ENCODE data around the gene GRIN1.

GRIN1 gene

DNA sequence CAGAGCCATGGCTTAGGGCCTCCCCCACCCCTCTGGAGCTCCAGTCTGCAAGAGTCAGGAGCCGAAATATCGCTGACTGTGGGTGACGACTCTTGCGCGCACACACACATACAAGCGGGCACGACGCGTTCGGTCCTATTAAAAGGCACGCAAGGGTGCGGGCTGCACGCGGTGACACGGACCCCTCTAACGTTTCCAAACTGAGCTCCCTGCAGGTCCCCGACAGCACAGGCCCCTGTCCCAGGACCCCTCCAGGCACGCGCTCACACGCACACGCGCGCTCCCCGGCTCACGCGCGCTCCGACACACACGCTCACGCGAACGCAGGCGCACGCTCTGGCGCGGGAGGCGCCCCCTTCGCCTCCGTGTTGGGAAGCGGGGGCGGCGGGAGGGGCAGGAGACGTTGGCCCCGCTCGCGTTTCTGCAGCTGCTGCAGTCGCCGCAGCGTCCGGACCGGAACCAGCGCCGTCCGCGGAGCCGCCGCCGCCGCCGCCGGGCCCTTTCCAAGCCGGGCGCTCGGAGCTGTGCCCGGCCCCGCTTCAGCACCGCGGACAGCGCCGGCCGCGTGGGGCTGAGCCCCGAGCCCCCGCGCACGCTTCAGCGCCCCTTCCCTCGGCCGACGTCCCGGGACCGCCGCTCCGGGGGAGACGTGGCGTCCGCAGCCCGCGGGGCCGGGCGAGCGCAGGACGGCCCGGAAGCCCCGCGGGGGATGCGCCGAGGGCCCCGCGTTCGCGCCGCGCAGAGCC is at the start of gene GRIN1:
Gene GRIN1, plus strand, starts transcription at position 433 of the 746 bp plus-strand sequence. CDS start 333 bp downstream, outside the sequence.
- DNase-seq (ENCODE audit: low read depth), result no peak

GRCh38 chr9:137089232-137089947 is 49.6 kb upstream of the GRIN1 start:
- DNase-seq (ENCODE audit: low read depth), result no peak

- DNase-seq (ENCODE audit: low read depth), result peak; percentile 73
Observed at GRCh38 chr9:137095664-137096517, 43.1 kb upstream of the GRIN1 start.

DNA sequence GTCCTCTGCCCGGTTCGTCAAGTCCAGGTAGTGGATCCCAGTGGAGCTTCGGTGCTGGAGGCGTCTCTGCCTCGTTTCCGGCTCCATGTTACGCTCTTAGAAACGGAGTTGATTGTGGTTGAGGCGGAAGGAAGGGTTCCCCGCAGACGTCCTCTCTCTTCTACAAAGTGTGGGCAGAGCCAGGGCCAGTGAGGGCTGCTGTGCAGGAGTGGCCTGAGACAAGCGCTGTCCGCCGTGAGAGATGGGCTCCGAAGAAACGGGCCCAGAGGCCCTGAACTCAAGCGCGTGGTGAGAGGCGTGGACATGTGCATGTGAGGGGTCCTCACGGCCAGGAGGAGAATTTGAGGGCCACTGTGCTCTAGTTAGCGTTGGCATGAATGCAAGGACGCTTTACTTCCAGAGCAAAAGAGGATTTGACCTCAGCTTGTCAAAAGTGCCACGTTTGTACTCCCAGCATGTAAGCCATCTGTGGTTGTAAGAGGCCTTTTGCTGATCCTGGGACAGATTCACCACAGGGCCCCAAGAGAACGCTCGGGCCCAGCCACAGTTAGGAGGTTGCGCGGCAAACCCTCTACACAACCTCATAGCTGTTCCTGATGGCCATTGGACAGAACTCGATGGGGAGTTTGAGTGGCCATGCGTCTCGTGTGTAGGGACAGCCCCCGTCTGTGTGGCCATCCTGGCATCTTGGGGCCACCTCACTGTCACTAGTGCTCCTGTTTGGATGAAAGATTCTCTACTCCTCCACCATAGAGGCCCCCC is 42.0 kb upstream of the GRIN1 start:
- no peak for DNase-seq (ENCODE audit: low read depth)

DNA sequence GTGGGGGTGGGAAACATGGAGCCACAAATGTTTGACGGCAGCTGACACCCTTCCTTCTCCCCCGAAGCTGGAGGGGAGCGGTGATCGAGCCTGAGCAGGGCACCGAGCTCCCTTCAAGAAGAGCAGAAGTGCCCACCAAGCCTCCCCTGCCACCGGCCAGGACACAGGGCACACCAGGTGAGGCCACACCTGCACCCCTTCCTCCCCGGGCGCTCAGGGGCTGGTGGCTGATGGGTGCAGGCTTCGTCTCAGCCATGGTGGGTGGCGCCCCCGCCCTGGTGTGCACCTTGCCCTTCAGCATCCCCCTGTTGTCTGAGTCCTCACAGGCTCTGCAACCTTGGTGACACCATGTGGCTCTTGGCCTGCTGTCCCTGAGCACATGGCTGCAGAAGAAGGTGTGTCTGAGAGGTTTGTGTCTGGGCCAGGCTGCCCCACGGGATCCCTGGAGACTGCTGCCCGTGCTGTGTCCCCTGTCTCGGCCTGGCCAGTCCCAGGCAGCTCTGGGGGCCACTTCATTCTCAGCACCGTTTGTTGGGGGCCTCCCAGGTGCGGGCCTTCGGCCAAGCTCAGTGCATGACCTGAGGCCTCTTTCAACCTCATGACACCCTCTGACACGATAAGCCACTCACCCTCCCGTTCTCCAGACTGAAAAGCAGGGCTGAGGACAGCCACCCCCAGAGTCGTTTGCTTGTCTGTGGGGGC is 41.0 kb upstream of the GRIN1 start:
- DNase-seq (ENCODE audit: low read depth), result no peak

DNA sequence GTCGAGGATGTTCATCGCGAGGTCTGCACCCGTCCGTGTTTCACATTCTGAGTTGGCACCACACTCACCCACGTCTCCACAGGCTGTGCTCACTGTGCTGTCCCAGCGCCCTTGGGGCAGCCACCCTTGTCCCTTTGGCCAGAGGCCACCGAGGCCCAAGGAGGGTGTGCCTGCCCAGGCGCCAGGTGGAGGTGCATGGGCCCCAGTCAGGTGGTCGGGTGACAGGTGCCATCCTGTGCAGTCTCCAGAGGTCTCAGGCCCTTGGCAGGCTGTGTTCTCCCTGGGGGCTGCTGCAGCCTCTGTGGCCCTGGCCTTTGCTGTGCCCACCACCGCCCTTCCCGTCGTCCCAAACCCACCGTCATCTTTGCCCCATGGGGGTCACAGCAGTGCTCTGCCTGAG is 39.7 kb upstream of the GRIN1 start:
- no peak for DNase-seq (ENCODE audit: low read depth)

DNA sequence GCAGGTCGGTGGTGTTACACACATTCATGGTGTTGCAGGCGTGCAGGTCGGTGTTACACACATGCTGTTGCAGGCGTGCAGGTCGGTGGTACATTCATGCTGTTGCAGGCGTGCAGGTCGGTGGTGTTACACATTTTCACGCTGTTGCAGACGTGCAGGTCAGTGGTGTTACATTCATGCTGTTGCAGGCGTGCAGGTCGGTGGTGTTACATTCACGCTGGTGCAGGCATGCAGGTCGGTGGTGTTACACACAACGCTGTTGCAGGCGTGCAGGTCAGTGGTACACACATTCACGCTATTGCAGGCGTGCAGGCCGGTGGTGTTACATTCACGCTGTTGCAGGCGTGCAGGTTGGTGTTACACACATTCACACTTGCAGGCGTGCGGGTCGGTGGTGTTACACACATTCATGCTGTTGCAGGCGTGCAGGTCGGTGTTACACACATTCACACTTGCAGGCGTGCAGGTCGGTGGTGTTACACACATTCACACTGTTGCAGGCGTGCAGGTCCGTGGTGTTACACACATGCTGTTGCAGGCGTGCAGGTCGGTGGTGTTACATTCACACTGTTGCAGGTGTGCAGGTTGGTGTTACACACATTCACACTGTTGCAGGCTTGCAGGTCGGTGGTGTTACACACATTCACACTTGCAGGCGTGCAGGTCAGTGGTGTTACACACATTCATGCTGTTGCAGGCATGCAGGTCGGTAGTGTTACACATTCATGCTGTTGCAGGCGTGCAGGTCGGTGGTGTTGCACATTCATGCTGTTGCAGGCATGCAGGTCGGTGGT is 35.6 kb upstream of the GRIN1 start:
- DNase-seq (ENCODE audit: low read depth), result no peak

- DNase-seq (ENCODE audit: low read depth), result no peak
Observed at GRCh38 chr9:137105814-137106661, 32.9 kb upstream of the GRIN1 start.

GRCh38 chr9:137106662-137107250 is 32.2 kb upstream of the GRIN1 start:
- no peak for DNase-seq (ENCODE audit: low read depth)

DNA sequence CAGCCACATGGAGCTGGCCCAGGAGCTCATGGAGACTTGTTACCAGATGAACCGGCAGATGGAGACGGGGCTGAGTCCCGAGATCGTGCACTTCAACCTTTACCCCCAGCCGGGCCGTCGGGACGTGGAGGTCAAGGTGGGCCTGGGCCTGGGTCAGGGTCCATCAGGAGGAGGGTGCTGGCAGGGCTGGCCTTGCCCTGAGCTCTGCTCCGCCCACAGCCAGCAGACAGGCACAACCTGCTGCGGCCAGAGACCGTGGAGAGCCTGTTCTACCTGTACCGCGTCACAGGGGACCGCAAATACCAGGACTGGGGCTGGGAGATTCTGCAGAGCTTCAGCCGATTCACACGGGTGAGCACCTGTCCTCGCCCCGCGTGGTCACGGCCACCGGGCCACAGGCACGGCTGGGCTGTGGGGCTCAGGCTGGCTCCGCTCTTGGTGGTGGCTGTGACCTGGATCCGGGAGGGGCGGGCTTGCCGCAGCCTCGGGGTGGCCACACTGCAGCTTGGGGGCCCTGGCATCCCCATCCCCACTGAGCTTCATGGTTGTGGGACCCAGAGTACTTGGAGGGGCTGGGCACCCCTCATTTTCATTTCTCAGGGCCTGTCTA is 31.5 kb upstream of the GRIN1 start:
- DNase-seq (ENCODE audit: low read depth), result no peak

GRCh38 chr9:137107982-137108381 is 31.0 kb upstream of the GRIN1 start:
- DNase-seq (ENCODE audit: low read depth), result no peak

DNA sequence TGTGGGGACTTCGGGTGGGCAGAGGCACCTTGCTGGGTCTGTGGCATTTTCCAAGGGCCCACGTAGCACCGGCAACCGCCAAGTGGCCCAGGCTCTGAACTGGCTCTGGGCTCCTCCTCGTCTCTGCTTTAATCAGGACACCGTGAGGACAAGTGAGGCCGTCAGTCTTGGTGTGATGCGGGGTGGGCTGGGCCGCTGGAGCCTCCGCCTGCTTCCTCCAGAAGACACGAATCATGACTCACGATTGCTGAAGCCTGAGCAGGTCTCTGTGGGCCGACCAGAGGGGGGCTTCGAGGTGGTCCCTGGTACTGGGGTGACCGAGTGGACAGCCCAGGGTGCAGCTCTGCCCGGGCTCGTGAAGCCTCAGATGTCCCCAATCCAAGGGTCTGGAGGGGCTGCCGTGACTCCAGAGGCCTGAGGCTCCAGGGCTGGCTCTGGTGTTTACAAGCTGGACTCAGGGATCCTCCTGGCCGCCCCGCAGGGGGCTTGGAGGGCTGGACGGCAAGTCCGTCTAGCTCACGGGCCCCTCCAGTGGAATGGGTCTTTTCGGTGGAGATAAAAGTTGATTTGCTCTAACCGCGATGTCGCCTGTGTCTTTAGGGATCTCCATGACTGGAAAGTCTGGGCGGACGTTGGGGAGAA is 30.2 kb upstream of the GRIN1 start:
- DNase-seq (ENCODE audit: low read depth), result no peak

GRCh38 chr9:137109250-137110146 is 29.5 kb upstream of the GRIN1 start:
- DNase-seq (ENCODE audit: low read depth), result no peak

DNA sequence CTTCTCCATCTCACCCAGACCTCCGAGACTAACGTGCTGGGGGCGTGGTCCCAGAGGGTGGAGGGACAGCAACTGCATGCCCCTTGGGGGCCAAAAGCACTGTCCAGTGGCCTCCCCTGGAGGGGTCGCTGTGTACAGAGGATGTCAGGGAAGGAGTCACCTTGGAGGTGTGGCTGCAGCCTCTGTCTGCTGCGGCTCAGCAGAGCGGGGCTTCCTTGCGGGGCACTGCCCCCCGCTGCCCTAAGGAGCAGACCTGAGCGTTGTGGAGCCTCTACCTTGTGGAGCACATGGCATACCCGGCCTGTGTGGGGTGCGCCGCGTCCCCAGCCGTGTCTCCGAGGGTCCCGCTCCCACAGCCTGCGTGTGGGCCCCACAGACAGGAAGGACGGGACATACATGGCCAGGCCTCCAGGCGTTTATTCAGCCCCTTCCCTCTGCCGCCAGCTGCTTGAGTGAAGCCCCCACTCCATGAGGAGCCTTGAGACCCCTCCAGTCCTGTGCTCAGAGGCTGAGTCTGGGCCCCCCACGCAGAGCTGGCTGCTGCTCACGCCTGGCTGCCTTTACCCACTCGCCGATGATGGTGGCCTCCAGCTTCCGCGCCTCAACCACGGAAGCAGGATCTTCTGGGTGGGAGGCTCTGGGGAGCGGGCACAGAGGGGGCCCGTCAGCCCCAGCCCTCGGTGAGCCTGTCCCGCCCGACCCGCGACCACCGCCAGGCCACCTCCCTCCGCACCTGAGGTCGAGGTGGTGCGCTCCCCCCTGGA is 28.6 kb upstream of the GRIN1 start:
- DNase-seq (ENCODE audit: low read depth), result no peak

DNA sequence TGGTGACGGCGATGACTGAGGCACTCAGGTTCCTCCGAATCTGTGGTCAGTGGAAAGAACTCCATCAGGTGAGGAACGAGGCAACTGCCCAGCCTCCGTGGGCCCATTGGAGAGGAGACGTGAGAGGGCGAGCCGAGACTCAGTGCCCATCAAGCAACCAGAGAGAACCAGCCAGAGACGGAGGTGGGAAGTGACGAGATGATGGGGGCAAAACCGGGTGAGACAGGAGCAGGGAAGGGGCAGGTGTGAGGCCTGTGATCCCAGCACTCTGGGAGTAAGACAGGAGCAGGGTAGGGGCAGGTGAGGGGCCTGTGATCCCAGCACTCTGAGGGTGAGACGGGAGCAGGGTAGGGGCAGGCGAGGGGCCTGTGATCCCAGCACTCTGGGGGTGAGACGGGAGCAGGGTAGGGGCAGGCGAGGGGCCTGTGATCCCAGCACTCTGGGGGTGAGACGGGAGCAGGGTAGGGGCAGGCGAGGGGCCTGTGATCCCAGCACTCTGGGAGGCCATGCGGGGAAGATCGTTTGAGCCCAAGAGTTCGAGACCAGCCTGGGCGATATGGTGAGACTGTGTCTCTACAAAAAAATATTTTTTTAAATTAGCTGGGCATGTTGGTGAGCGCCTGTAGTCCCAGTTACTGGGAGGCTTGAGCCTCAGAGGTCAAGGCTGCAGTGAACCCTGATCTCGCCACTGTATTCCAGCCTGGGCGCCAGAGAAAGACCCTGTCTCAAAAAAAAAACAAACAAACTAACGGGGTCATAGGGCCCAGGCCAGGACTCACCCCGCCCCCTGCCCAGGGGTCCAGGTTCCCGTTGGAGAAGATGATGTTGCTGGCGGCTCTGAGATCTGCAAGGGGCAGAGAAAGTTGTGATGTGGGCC is 27.8 kb upstream of the GRIN1 start:
- no peak for DNase-seq (ENCODE audit: low read depth)

All from stimulated activated CD8-positive, alpha-beta memory T cell treated with anti-CD3 and anti-CD28 coated beads, Interleukin-12 subunit alpha, Interleukin-12 subunit beta, amount 100 ng/mL, for 1 hour (primary cell).